Testis (tissue), 2 donors: ENCODE results near the gene KIF2C.

Source experiments
- POLR2A ChIP-seq: fragments of 450-650 bp; IDR thresholded peaks from one replicate; pipeline ENCODE4 v1.6.1; 2017; ENCODE audit warnings: antibody characterized with exemption, mild to moderate bottlenecking, moderate library complexity
- TF ChIP-seq, protein P1 (sequence below), 3 experiments: fragments of 450-650 bp in 2 of 3; fragments of 200-600 bp in 1 of 3; sonication (generic) in 1 of 3; IDR thresholded peaks; one replicate each; pipeline ENCODE4 v1.5.1; 2016 to 2019; ENCODE audit warnings: antibody characterized with exemption in 3 of 3, mild to moderate bottlenecking in 2 of 3, moderate library complexity in 1 of 3

DNA sequence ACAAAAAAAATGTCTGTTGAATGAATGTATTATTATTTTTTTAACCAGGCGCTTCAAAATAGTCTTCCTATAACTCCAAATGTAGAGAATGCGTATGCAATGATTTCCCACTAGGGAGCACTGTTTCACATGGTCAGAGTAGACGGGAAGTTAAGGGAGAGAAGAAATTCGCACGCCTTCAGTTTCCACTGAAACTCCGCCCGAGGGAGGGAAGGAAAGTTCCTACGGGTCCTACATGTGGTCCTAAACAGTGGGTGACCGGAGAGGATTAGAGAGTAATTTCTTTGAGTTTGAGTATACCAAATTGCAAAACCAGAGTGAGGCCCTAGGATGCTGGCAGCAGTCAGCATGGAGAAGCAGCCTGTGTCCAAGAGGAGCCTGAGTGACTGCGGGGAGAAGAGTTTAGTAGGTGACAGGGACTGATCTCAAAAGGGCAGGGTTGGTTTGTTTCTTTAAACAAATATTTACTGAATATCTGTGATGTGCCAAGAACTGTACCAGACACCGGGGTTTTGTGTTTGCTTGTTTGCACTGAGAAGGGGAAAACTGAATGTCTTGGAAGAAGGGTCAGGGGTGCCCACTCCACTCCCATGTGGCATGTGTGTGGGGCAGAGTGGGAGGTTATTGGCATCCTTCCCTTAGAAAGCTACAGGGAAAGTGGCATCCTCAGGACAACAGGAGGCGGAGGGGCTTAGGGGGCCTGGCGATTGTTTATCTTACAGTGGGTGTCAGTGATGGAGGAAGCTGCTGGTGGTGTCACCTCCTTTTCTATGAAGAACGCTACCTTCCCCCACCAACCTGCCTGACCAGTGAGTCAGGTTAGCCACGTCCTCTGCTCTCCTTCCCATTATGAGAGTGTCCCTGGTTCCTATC, 31.4 kb upstream of the KIF2C start:
- TF ChIP-seq POLR2A: no peak
- TF ChIP-seq, protein P1, sequence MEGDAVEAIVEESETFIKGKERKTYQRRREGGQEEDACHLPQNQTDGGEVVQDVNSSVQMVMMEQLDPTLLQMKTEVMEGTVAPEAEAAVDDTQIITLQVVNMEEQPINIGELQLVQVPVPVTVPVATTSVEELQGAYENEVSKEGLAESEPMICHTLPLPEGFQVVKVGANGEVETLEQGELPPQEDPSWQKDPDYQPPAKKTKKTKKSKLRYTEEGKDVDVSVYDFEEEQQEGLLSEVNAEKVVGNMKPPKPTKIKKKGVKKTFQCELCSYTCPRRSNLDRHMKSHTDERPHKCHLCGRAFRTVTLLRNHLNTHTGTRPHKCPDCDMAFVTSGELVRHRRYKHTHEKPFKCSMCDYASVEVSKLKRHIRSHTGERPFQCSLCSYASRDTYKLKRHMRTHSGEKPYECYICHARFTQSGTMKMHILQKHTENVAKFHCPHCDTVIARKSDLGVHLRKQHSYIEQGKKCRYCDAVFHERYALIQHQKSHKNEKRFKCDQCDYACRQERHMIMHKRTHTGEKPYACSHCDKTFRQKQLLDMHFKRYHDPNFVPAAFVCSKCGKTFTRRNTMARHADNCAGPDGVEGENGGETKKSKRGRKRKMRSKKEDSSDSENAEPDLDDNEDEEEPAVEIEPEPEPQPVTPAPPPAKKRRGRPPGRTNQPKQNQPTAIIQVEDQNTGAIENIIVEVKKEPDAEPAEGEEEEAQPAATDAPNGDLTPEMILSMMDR (IDR thresholded peaks at IDR 0.05): peak in 1 of 3 experiments; percentile 41
